ENCODE measurements around the gene NPFF. TPM values are rescaled to one million over a fixed set of nuclear protein-coding genes. Genes with fewer than 3 reads are reported as not detected.

Gene NPFF
- total RNA-seq, 1 donor from 2014 or later, result not detected

DNA sequence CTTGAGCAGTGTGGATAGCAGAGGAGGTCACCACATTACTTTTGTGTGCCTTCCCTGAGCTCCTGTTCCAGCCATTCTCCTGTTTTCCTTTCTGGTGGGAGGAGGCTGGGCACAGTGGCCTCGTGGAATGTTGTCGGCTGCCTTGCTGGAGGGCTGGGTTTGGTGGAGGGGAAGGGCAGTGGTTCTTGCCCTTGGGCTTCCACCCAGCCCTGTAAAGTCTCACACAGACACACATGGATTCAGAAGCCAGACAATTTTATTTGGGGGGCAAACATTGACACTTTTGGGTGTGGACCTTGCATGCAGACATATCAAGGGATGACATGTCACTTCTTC lies 866 bp downstream of the NPFF start:
- Mint-ChIP-seq H3K36me3 (ENCODE audit: unreplicated experiment) (peaks cover 17% of the 10 kb centered on the region), H3K27me3 (ENCODE audit: unreplicated experiment) (no peaks in the 10 kb centered on the region), H3K27ac (ENCODE audit: unreplicated experiment) (peak overlapping the region; percentile 10)

DNA sequence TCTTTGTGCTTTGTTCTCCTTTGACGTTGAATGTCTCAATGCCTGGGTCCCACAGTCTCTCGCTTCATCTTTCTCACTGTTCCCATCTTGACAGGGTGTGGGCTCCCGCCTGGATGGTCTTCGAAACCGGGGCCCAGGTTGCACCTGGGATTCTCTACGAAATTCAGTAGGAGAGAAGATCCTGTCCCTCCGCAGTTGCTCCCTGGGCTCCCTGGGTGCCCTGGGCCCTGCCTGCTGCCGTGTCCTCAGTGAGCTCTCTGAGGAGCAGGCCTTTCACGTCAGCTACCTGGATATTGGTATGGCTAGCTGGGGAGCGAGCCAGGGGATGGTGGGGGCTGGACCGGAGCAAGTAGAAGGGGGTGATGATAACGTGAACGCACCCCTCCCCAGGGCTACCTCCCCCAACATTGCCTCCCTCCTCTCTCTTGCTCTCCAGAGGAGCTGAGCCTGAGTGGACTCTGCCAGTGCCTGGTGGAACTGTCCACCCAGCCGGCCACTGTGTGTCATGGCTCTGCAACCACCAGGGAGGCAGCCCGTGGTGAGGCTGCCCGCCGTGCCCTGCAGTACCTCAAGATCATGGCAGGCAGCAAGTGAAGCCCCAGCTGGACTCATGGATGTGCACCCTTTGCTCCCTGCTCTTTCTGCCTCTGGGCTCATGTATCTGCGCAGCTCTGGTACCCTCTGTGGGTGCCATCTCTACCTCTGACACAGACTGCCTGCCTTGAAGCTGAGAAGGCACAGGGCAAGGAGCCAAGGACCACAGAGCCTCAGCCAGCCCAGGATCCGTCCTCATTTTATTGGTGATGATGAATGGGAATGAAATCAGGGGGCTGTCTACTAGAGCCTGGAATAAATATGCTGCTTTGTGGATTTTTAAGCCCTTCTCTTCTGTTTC lies 1.5 kb downstream of the NPFF start:
- peaks cover 31% of the 10 kb centered on the region for H3K4me1 Mint-ChIP-seq (ENCODE audit: unreplicated experiment)
- H3K9me3 Mint-ChIP-seq (ENCODE audit: unreplicated experiment), result no peaks in the 10 kb centered on the region
- peak overlapping the region; percentile 10 for H3K27ac Mint-ChIP-seq (ENCODE audit: unreplicated experiment)
- TF ChIP-seq, protein P1, sequence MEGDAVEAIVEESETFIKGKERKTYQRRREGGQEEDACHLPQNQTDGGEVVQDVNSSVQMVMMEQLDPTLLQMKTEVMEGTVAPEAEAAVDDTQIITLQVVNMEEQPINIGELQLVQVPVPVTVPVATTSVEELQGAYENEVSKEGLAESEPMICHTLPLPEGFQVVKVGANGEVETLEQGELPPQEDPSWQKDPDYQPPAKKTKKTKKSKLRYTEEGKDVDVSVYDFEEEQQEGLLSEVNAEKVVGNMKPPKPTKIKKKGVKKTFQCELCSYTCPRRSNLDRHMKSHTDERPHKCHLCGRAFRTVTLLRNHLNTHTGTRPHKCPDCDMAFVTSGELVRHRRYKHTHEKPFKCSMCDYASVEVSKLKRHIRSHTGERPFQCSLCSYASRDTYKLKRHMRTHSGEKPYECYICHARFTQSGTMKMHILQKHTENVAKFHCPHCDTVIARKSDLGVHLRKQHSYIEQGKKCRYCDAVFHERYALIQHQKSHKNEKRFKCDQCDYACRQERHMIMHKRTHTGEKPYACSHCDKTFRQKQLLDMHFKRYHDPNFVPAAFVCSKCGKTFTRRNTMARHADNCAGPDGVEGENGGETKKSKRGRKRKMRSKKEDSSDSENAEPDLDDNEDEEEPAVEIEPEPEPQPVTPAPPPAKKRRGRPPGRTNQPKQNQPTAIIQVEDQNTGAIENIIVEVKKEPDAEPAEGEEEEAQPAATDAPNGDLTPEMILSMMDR (IDR thresholded peaks at IDR 0.05), result no peak
- peaks cover 14% of the 10 kb centered on the region for H3K36me3 Mint-ChIP-seq (ENCODE audit: unreplicated experiment)
- no peaks in the 10 kb centered on the region for H3K27me3 Mint-ChIP-seq (ENCODE audit: unreplicated experiment)
- no peak for DNase-seq (ENCODE audit: extremely low spot score, unreplicated experiment)
- no peak overlapping the region for H3K4me3 Mint-ChIP-seq (ENCODE audit: unreplicated experiment)

More for the DNA sequence above, 866 bp downstream of the NPFF start:
- TF ChIP-seq, protein P1 (IDR thresholded peaks at IDR 0.05), result no peak
- Mint-ChIP-seq H3K4me3 (ENCODE audit: unreplicated experiment) (no peak overlapping the region), H3K4me1 (ENCODE audit: unreplicated experiment) (peaks cover 31% of the 10 kb centered on the region), H3K9me3 (ENCODE audit: unreplicated experiment) (no peaks in the 10 kb centered on the region)
- no peak for DNase-seq (ENCODE audit: extremely low spot score, unreplicated experiment)

DNA sequence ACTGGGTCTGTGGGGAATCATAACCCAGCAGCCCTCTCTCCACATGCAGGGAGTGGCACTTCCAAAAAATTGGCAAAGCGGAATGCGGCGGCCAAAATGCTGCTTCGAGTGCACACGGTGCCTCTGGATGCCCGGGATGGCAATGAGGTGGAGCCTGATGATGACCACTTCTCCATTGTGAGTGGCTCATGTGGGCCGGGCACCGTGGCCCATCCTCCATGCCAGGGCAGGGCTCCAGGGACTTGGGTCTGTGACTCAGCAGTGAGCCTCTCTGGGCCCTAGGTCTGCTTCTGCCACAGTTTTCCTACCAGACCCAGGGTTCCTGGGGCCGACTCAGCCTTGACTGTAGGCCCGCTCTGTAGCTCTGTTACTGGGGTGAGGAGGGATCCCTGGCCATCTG lies 2.2 kb downstream of the NPFF start:
- Mint-ChIP-seq H3K4me1 (ENCODE audit: unreplicated experiment) (peaks cover 34% of the 10 kb centered on the region), H3K4me3 (ENCODE audit: unreplicated experiment) (no peak overlapping the region), H3K9me3 (ENCODE audit: unreplicated experiment) (no peaks in the 10 kb centered on the region)

DNA sequence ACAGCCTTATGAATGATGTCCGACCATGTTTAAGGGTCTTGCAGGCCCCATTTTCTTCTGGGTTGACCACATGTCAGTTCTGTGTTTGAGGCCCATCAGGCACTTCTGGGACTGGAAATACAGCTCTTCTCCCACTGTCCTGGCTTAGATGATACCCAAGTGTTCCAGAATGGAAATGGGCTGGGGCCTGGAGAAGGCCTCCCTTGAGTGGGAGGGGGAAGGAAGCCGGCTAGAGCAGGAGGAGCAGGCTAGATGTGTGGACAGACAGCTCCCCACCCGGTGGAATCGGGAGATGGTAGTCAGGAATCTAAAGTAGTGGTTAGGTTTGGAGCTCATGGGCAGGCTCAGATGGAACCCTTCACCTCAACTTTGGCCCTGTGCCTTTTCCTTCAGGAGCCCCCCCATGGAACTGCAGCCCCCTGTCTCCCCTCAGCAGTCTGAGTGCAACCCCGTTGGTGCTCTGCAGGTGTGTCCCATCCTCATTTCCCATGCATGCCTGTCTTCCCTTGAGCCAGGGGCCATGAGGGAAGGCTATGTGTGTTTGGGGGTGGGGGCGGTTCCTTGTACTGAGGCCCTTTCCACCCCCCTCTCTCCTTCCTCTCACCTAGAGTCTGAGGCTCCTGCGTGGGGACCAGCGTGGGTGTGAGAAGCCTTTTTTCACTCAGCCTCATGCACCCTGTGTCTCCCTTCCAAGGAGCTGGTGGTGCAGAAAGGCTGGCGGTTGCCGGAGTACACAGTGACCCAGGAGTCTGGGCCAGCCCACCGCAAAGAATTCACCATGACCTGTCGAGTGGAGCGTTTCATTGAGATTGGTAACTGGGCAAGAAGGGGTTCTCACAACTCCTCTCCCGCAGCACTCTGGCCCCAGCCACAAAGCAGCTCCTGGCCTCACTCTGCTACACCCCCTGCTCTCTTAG lies 3.0 kb downstream of the NPFF start:
- Mint-ChIP-seq H3K27me3 (ENCODE audit: unreplicated experiment) (no peaks in the 10 kb centered on the region), H3K27ac (ENCODE audit: unreplicated experiment) (peak overlapping the region; percentile 23), H3K36me3 (ENCODE audit: unreplicated experiment) (peaks cover 14% of the 10 kb centered on the region), H3K9me3 (ENCODE audit: unreplicated experiment) (no peaks in the 10 kb centered on the region), H3K4me1 (ENCODE audit: unreplicated experiment) (peaks cover 37% of the 10 kb centered on the region), H3K4me3 (ENCODE audit: unreplicated experiment) (no peak overlapping the region)
- TF ChIP-seq, protein P1 (IDR thresholded peaks at IDR 0.05), result no peak
- no peak for DNase-seq (ENCODE audit: extremely low spot score, unreplicated experiment)

More for the DNA sequence above, 2.2 kb downstream of the NPFF start:
- peaks cover 14% of the 10 kb centered on the region for H3K36me3 Mint-ChIP-seq (ENCODE audit: unreplicated experiment)
- no peaks in the 10 kb centered on the region for H3K27me3 Mint-ChIP-seq (ENCODE audit: unreplicated experiment)
- no peak for DNase-seq (ENCODE audit: extremely low spot score, unreplicated experiment)
- TF ChIP-seq, protein P1 (IDR thresholded peaks at IDR 0.05), result no peak
- H3K27ac Mint-ChIP-seq (ENCODE audit: unreplicated experiment), result peak overlapping the region; percentile 34

Data from osteocyte (in vitro differentiated cells).